Large intestine (tissue), 3 donors: ENCODE measurements around the gene KIAA0930. TPM values are rescaled to one million over a fixed set of nuclear protein-coding genes. Genes with fewer than 3 reads are reported as not detected.
A peak's percentile ranks its signal among the peaks of the same experiment; 100 is the strongest.

Experiments
- DNase-seq, 2 donors: peaks; one replicate each; pipeline versions ENCODE4 v3.0.0 to v3.0.0-alpha.2; 2013
- H3K27ac ChIP-seq: one replicate; pipeline ENCODE4 v1.5.1; 2013; ENCODE audit warnings: low read length
- H3K27me3 ChIP-seq: 2 replicates; pipeline ENCODE4 v1.6.1; 2013; ENCODE audit warnings: low read length; ENCODE audit not compliant: control insufficient read depth, insufficient read depth
- H3K36me3 ChIP-seq: 2 replicates; pipeline ENCODE4 v1.6.1; 2013; ENCODE audit warnings: low read length; ENCODE audit not compliant: control insufficient read depth, insufficient read depth
- H3K4me1 ChIP-seq: one replicate; pipeline ENCODE4 v1.6.1; 2013; ENCODE audit warnings: low read length; ENCODE audit not compliant: control insufficient read depth, insufficient read depth
- H3K4me3 ChIP-seq: one replicate; pipeline ENCODE4 v1.5.1; 2013; ENCODE audit warnings: low read length
- H3K9me3 ChIP-seq: one replicate; pipeline ENCODE4 v1.6.1; 2013; ENCODE audit warnings: mild to moderate bottlenecking, low read depth, low read length, moderate library complexity; ENCODE audit not compliant: control insufficient read depth
- WGBS: methylation state at CpG from one replicate; pipeline ENCODE4 v1.1.5; 2013; ENCODE audit warnings: low lambda C conversion rate; ENCODE audit not compliant: insufficient coverage; 5-methylcytosine and 5-hydroxymethylcytosine counted together
- polyA plus RNA-seq: library from polyadenylated mRNA; unstranded; fragments of 120-200 nt; gene quantifications from one replicate; pipeline ENCODE4 v1.2.1, GENCODE V29; 2013

Gene KIAA0930
- polyA plus RNA-seq, 1 donor = 21.8 TPM

DNA sequence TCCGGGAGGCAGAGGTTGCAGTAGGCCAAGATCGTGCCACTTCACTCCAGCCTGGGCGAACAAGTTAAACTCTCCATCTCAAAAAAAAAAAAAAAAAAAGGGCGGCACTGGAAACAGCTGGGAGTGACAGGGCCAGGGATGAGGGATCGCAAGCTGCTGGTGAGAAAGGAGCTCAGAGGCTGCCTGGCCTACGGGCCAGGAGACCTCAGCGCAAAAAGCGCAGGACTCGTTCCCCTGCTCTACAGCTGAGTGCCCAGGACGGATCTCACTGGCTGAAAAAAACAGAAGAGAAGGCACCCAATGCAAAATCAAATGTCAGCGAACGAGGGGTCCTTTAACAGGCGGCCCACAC lies 77.6 kb downstream of the KIAA0930 start:
- Histone ChIP-seq H3K4me3 (peak overlapping the region; percentile 81), H3K9me3 (no peaks in the 10 kb centered on the region), H3K36me3 (peaks cover 8% of the 10 kb centered on the region), H3K4me1 (peaks cover 19% of the 10 kb centered on the region), H3K27ac (peak overlapping the region; percentile 81), H3K27me3 (no peaks in the 10 kb centered on the region)
- DNase-seq = no peak
- WGBS = no CpG with 5 or more reads among the region's 13 CpGs

DNA sequence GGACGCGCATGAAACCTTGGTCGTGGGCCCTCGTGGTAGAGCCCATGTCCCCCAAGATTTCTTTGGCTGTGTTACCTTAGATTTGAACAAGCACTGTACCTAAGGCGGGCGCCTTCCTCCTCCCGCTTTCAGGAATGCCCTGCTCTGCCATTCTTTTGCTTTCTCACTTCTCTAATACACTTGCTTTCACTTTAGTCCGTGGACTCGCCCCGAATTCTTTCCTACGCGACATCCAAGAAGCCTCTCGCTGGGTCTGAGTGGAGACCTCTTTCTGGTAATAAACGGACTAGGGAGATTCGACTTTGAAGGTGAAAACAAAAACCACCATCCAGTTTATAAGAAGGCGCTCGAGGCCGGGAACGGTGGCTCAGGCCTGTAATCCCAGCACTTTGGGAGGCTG lies 78.2 kb downstream of the KIAA0930 start:
- Histone ChIP-seq H3K27me3 (no peaks in the 10 kb centered on the region), H3K4me3 (no peak overlapping the region), H3K9me3 (no peaks in the 10 kb centered on the region), H3K4me1 (peaks cover 22% of the 10 kb centered on the region), H3K27ac (no peak overlapping the region), H3K36me3 (peaks cover 8% of the 10 kb centered on the region)
- DNase-seq = peak in 1 of 2 donors; percentile 15
- 80% methylated on average over 1 of the region's 19 CpGs for WGBS

DNA sequence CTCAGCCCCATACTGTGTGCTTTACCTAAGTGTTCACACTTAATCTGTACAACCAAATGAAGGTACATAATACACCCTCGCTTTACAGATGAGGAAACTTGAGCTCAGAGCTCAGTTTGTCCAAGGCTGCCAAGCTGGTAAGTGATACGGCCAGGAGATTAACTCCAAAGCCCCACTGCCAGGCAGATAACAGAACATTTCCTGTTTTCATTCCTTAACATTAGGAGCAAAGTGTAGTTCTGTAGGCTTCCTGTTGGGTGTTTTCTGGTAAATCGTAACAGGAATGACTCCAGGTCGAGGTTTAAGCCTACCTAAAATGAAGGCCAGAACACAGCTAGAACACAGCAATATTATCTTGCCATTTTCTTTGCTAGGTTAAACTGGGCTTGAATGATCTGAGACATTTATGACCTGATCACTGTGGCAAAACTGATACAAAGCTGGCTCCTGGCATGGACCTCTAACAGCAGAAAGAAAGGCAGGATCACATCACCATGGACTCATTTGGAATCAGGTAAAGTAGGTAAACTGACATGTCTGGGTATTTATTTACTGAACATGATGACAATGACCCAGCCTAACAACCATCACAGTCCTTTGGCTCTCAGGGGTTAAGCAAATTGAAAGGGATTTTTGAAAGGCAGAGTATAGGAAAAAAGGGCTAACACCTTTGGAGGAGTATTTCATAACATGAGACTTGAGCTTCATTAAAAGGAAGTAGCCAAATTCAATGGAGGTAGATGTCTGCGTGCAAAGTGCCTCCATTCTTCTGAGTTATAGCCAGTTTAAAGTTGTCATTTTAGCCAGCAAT lies 80.8 kb downstream of the KIAA0930 start:
- H3K27ac ChIP-seq = peak overlapping the region; percentile 89
- no CpG with 5 or more reads among the region's 5 CpGs for WGBS
- no peaks in the 10 kb centered on the region for H3K27me3 ChIP-seq
- H3K36me3 ChIP-seq = no peaks in the 10 kb centered on the region
- H3K9me3 ChIP-seq = no peaks in the 10 kb centered on the region
- H3K4me3 ChIP-seq = no peak overlapping the region
- peaks cover 14% of the 10 kb centered on the region for H3K4me1 ChIP-seq
- DNase-seq = peak; percentile 32 to 73

DNA sequence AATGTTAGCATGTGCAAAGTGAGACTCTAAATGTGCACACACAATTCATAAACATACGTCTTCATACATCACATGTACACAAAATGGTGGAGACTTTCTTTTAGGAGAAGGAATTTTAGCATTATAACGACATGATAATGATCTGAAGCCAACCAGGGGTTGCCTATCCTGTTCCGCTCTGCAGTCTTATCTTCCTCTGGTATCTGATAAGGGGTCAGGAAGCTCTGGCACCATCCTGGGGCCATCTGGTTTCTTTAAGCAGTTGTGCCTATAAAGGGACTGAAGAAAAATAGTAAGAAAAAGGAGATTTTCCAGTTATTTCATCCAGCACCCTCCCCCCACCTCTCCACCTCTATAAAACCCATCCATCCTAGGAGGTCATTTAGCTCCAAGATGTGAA lies 82.8 kb downstream of the KIAA0930 start:
- Histone ChIP-seq H3K4me3 (no peak overlapping the region), H3K27me3 (no peaks in the 10 kb centered on the region), H3K36me3 (no peaks in the 10 kb centered on the region), H3K27ac (peak overlapping the region; percentile 89), H3K4me1 (peaks cover 13% of the 10 kb centered on the region), H3K9me3 (no peaks in the 10 kb centered on the region)
- no CpG with 5 or more reads among the region's 3 CpGs for WGBS
- DNase-seq = no peak

DNA sequence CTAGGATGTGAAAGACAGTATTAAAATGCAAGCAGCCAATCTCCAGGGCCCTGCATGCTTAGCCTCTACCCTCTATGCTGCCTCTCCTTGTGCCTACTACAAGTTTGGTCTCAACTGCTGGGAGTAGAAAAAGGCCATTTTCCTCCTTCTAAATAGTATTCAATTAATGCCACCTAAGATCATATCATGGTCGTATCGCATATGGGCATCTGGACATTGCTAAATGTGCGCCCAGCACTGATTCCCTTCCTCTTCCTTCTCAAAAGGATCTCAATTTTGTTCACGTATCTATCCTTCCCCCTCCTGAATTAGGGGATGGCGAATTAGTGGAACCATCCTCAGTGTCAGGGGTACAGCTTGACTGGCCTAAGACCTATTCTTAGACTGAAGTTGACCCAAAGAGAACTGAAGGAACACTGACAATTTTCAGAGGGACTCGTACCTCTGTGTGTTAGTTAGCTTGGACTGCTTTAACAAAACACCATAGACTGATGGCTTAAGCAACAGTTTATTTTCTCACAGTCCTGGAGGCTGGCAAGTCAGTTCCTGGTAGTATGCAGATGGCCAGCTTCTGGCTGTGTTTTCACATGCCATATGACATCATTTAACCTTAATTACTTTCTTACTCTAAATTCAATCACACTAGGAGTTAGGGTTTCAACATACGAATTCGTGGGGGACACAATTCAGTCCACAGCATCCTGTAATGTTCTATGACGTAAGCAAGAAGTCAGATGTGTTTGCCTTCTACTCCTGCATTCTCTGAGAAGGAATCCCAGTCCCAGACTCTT lies 85.4 kb downstream of the KIAA0930 start:
- peak overlapping the region; percentile 12 for H3K27ac ChIP-seq
- no peak overlapping the region for H3K4me3 ChIP-seq
- H3K36me3 ChIP-seq = no peaks in the 10 kb centered on the region
- no CpG with 5 or more reads among the region's 9 CpGs for WGBS
- H3K4me1 ChIP-seq = peaks cover 16% of the 10 kb centered on the region
- H3K27me3 ChIP-seq = no peaks in the 10 kb centered on the region
- DNase-seq = no peak
- no peaks in the 10 kb centered on the region for H3K9me3 ChIP-seq

DNA sequence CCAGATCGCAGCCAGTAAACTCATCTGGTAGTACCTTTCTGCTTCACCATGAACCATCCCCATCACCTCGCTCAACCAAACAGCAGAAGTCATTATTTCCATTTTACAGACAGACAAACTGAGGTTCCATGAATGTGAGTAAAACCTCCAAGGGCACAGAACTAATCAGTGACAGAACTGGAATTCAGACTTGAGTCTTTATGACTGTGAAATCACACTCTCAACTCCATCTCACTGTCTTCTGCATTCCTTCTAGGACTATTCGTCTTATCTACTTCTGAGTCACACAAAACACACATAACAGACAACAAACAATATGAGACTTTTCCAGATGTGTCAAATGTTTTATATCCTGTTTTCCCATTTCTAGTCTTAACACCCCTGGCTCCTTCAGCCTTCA lies 86.3 kb downstream of the KIAA0930 start:
- peaks cover 10% of the 10 kb centered on the region for H3K4me1 ChIP-seq
- H3K27me3 ChIP-seq = no peaks in the 10 kb centered on the region
- H3K27ac ChIP-seq = no peak overlapping the region
- DNase-seq = peak in 1 of 2 donors; percentile 28
- H3K9me3 ChIP-seq = no peaks in the 10 kb centered on the region
- 88% methylated on average over 2 of the region's 3 CpGs for WGBS
- no peak overlapping the region for H3K4me3 ChIP-seq
- H3K36me3 ChIP-seq = no peaks in the 10 kb centered on the region

DNA sequence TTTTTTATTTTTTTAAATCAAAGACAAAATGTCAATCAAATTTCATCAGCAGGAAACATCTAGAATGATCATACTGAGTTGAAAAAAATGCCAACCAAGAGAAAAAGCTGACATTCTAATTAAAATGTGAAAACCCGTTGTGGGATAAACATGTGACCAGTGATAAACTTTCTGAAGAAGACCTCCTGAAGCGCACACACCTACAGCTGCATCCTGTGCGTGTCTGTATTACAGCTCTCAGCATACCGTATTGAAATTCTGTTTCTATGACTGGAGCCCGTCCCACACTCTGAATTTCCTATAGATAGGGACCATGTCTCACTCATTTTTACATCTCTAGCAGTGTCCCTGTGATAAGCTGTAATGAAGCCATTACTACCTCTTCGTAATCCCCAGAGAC lies 89.2 kb downstream of the KIAA0930 start:
- Histone ChIP-seq H3K36me3 (no peaks in the 10 kb centered on the region), H3K4me1 (peaks cover 6% of the 10 kb centered on the region), H3K27ac (no peak overlapping the region), H3K27me3 (no peaks in the 10 kb centered on the region), H3K4me3 (no peak overlapping the region), H3K9me3 (no peaks in the 10 kb centered on the region)
- no CpG with 5 or more reads among the region's 6 CpGs for WGBS
- no peak for DNase-seq

DNA sequence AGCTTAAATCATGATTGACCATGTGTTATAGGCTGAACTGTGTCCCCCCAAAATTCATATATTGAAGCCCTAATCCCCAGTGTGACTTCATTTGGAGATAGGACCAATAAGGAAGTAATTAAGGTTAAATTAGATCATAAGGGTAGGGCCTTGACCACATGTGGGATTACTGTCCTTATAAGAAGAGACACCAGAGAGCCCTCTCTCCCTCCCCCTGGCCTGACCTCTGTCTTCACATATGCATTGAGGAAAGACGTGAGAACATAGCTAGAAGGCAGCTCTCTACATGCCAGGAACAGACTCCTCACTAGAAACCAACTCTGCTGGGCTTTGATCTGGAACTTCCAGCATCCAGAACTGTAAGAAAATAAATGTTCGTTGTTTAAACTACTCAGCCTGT lies 90.6 kb downstream of the KIAA0930 start:
- WGBS = 100% methylated on average over 1 of the region's 2 CpGs

DNA sequence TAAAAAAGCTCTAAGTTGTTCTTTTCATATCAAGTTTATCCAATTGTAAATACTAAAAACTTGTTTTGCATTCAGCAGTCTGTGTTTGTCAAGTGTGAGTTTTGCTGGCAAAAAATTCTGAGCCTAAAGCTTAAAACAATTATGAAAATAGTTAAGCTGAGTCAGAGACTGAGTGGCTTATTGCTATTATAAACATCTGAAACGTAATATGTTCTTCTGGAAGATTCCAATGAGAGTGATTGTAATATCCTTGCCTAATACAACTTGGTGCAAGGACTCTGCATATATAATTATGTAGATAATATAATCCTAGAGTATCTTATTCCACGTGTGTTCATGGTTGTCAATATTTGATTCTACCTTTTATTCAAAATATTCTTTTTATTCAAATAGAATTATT lies 91.0 kb downstream of the KIAA0930 start:
- Histone ChIP-seq H3K9me3 (no peaks in the 10 kb centered on the region), H3K27ac (no peak overlapping the region), H3K4me3 (no peak overlapping the region), H3K27me3 (no peaks in the 10 kb centered on the region), H3K36me3 (no peaks in the 10 kb centered on the region), H3K4me1 (peaks cover 6% of the 10 kb centered on the region)
- 80% methylated on average over 2 of the region's 2 CpGs for WGBS
- no peak for DNase-seq

More for the DNA sequence above, 90.6 kb downstream of the KIAA0930 start:
- no peaks in the 10 kb centered on the region for H3K9me3 ChIP-seq
- H3K4me3 ChIP-seq = no peak overlapping the region
- DNase-seq = peak in 1 of 2 donors; percentile 35
- no peak overlapping the region for H3K27ac ChIP-seq
- peaks cover 6% of the 10 kb centered on the region for H3K4me1 ChIP-seq
- no peaks in the 10 kb centered on the region for H3K36me3 ChIP-seq
- H3K27me3 ChIP-seq = no peaks in the 10 kb centered on the region

DNA sequence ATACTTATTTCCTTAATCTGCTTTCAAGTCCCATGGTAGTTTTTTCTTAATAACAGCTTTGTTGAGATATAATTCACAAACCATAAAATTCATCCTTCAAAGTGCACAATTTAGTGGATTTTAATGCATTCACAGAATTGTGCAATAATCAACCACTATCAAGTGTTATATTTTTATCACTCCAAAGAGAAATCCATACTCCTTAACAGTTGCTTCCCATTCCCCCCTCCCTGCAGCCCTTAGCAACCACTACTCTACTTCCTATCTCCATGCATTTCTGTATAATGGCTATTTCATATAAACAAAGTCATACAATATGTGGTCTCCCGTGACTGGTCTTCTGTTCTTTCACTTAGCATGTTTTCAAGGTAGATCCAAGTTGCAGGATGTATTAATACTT lies 95.8 kb downstream of the KIAA0930 start:
- H3K4me1 ChIP-seq = no peaks in the 10 kb centered on the region

More for the DNA sequence above, 95.8 kb downstream of the KIAA0930 start:
- Histone ChIP-seq H3K27ac (no peak overlapping the region), H3K27me3 (no peaks in the 10 kb centered on the region), H3K36me3 (no peaks in the 10 kb centered on the region), H3K9me3 (no peaks in the 10 kb centered on the region), H3K4me3 (no peak overlapping the region)
- no CpG with 5 or more reads among the region's 1 CpG for WGBS
- DNase-seq = no peak
